CMK (cell line): ENCODE measurements around the gene MAP4K3.
"Not testable (repeated sequence)": the region's sequence is repeated elsewhere in the genome, so short reads cannot be mapped to it uniquely, and the experiment has no call there.

Source experiments
- DNase-seq: peaks from one replicate; pipeline ENCODE4 v3.0.0-alpha.2; 2010; ENCODE audit warnings: low read depth

MAP4K3 gene

DNA sequence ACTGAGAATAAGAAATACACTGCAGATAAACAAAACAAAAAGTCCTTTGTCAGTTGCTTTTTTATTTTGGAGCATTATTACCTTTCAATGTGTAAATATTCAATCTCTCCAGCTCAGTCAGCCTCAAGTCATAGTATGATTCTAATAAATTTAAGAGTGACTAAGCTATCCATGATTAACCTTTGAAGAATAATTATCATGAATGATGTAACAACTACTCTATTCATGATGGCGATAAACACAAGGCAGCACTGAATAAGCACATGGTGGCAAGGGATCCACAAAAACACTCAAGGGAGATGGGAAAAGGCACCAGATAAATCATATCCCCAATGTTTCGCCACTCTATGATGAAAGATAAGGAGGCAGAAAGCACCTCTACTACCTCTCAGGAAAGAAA lies 67.0 kb downstream of the MAP4K3 start:
- no peak for DNase-seq

DNA sequence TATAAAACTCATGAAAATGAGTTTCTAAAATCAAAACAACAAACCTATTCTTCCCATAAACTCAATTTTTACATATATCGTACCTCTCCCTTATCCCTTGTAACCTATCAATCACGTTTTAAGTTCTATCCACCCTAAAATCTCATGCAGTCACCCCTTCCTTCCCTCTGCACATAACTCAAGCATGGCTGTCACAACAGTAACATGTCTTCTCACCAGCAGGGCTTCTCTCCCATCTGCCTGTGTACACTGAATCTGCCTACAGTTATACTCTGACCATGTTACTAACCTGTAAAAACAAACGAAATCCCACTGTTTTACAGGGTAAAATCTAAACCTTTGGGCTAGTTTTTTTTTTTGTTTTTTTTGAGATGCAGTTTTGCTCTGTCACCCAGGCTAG lies 68.2 kb downstream of the MAP4K3 start:
- no peak for DNase-seq

DNA sequence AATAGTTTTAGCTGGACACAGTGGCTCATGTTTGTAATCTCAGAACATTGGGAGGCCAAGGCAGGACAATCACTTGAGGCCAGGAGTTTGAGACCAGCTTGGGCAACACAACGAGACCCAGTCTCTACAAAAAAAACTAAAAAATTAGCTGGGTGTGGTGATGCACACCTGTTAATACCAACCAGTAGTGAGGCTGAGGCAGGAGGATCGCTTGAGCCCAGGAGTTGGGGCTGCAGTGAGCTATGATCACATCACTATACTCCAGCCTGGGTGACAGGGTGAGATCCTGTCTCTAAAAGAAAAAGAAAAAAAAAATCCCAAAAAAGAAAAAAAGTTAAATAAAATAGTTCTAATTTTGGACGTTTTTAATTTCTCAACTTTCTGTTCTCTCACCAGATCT lies 68.7 kb downstream of the MAP4K3 start:
- DNase-seq: no peak

DNA sequence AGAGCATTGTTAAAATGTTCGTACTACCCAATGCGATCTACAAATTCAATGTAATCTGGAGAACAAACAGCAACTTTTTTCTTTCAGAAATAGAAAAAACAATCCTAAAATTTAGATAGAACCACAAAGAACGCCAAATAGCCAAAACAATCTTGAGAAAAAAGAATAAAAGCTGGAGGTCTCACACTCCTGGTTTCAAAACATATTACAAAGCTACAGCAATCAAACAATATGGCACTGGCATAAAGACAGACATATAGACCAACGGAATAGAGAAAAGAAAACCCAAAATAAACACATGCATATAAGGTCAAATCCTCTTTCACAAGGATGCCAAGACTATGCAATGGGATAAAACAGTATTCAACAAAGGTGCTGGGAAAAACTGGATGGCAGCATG lies 74.5 kb downstream of the MAP4K3 start:
- DNase-seq: no peak

DNA sequence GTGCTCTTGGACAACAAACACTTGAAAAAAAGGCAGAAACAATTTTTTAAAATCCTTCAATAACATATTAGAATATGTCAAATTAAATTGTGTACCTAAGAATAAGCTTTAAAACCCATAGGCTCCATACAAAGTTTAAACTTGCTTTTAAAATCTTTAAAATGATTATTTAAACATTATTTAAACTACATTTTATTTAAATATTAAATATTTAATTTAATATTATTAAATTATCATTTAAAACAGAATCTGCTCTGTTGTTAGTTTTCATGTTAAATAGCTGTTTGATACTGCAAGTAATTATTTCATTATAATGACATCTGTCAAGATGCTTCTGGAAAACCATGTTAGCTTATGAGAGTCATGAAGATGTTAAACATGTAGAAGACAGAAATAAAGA lies 75.6 kb downstream of the MAP4K3 start:
- no peak for DNase-seq

DNA sequence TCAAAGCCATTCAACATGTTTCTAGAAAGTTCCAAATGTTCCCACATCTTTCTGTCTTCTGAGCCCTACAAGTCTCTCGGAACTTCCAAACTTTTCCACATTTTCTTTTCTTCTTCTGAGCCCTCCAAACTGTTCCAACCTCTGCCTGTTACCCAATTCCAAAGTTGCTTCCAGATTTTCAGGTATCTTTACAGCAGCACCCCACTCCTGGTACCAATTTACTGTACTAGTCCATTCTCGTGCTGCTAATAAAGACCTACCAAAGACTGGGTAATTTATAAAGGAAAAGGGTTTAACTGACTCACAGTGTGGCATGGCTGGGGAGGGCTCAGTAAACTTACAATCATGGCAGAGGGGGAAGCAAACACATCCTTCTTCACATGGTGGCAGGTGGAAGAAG lies 76.7 kb downstream of the MAP4K3 start:
- not testable (repeated sequence) for DNase-seq

DNA sequence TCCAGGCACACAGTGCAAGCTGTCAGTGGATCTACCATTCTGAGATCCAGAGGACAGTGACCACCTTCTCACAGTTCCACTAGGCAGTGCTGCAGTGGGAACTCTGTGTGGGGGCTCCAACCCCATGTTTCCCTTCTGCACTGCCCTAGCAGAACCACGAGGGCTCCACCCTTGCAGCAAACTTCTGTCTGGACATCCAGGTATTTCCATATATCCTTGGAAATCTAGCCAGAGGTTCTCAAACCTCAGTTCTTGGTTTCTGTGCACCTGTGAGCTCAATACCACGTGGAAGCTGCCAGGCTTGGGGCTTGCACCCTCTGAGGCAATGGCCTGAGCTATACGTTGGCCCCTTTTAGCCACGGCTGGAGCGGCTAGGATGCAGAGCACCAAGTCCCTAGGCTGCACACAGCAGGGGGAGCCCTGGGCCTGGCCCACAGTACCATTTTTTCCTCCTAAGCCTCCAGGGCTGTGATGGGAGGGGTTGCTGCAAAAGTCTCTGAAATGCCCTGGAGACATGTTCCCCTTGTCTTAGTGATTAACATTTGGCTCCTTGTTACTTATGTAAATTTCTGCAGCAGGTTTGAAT lies 77.5 kb downstream of the MAP4K3 start:
- no peak for DNase-seq

DNA sequence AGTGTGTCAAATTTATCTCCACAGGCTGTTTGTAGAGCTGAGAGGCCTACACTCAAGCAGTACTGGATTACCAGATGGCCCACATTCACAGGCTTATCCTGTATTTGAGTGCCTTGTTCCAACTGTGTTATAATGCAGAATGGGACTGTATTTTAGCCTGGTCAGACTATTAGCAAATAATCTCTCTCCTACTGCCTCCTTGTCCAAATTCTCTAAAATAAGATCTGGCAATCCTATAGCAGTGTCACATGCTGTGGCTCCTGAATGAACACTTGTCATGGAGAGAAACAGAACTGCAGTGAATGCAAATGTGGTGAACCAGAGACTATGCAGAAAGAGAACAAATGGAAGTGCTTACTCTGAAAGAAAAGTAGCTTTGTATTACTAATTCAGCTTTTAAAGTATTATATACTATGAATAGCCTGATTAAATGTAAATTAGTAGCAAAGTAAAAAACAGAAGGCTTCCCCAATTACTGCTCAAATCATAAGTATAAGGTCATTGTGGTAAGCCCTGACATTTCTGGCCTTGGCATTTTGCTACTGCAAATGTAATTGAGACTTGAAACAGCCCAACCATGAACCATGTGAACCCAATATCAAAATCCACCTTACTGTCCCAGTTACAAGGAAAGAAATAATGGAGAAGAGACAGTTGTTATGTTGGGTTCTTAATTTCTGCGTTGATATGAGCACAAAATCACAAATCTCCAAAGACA lies 80.0 kb downstream of the MAP4K3 start:
- no peak for DNase-seq

DNA sequence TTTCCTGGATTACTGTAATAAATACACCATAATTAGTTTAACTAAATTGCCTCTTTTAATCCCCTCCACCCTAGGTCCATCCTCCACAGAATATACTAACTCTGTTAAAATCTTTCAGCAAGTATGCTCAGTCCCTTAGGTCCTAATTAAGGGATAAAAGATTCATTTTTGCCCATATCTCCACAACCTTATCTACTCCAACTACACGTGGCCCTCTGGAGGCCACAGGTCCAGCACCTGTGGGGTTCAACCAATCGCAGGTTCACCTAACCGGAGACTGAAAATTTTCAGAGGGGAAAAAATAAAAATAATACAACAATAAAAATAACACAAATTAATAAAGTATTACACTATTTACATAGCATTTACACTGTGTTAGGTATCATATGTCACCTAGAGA lies 86.4 kb downstream of the MAP4K3 start:
- no peak for DNase-seq

DNA sequence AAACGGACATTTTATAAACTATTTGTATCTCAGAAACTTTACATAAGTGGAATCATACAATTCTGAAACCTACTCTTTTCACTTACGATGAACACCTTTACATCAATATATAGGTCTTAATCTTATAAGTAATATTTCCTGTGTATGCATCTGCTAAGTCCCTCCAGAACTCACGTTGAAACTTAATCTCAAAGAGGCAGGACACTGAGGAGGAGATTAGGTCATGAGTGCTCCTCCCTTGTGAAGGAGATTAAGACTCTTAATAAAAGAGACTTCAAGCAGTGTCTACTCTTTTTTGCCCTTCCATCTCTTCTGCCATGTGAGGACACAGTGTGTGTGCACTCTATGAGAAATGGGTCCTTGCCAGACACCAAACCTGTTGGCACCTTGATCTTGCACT lies 98.6 kb downstream of the MAP4K3 start:
- no peak for DNase-seq

DNA sequence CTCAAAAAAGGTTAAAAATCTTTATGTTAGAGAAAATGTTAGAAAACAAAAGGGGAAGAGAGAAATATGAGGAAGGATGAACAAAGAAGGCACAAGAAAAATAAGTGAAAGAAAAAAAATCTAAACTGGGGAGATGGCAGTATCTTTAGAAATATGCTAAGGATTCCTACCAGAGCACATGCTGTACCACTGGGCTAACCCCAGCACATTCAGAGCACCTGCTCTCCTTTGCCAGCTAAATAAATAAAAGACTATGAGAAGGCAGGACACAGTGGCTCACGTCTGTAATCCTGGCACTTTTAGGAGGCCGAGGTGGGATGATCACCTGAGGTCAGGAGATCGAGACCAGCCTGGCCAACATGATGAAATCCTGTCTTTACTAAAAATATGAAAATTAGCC lies 101.2 kb downstream of the MAP4K3 start:
- no peak for DNase-seq

DNA sequence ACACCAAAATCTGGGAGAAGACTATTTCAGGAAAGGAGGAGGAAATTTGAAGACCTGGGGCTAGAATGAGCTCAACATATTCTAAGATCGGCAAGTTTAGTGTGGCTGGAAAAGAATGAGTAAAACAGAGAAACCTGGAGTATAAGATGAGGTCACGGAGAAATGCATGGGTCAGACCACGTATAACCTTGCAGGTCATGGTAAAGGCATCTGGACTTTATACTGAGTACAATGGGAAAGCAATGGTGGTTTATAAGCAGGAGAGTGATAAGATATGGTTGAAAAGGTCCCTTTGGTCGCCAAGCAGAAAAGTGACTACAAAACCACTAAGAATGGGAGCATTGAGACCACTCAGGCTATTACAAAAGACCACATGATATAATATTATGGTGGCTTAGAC lies 102.1 kb downstream of the MAP4K3 start:
- DNase-seq: no peak

DNA sequence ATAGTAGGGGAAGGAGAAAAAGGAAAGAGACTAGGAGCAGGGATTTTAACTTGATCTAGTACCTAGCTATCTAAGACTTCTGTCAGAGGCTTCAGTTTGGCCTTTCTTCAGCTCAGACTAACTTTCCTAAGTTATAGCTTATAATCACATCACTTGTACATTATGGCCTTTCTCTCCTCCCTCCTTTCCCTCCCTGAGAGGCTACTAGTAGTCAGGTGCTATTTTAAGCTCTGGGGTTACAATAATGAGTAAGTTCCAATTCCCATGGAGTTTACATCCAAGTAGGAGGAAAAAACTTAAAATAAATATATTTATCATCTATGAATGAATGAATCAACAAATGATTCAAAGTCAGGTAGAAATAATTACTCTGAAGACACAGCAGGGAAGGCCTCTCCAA lies 102.6 kb downstream of the MAP4K3 start:
- DNase-seq: no peak

DNA sequence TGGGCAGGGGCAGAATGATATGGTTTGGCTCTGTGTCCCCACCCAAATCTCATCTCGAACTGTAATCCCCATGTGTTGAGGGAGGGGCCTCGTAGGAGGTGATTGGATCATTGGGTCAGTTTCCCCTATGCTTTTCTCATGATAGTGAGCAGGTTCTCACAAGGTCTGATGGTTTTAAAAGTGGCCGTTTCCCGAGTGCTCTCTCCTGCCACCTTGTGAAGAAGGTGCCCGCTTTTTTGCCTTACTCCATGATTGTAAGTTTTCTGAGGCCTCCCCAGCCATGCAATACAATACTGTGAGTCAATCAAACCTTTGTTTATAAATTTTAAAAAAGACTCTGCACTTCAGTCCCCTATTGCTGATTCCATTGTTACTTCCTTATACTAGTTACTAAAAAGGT lies 110.4 kb downstream of the MAP4K3 start:
- no peak for DNase-seq

DNA sequence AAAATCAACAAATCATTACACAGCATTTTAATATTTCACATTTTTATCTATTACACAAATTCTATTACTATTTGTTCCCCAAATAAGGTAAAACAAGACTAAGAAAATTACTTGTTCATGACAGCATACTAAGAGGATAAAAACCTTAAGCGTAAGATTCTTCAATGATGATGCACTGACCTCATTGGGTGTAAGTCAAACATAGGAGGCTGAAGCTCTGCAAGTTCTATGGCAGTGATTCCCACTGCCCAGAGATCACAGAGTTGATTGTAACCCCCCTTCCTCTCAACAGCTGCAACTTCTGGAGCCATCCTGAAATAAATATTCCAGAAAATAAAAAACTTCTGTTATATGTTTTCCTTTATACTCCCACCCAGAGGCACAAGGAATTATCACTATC lies 111.1 kb downstream of the MAP4K3 start:
- DNase-seq: no peak

DNA sequence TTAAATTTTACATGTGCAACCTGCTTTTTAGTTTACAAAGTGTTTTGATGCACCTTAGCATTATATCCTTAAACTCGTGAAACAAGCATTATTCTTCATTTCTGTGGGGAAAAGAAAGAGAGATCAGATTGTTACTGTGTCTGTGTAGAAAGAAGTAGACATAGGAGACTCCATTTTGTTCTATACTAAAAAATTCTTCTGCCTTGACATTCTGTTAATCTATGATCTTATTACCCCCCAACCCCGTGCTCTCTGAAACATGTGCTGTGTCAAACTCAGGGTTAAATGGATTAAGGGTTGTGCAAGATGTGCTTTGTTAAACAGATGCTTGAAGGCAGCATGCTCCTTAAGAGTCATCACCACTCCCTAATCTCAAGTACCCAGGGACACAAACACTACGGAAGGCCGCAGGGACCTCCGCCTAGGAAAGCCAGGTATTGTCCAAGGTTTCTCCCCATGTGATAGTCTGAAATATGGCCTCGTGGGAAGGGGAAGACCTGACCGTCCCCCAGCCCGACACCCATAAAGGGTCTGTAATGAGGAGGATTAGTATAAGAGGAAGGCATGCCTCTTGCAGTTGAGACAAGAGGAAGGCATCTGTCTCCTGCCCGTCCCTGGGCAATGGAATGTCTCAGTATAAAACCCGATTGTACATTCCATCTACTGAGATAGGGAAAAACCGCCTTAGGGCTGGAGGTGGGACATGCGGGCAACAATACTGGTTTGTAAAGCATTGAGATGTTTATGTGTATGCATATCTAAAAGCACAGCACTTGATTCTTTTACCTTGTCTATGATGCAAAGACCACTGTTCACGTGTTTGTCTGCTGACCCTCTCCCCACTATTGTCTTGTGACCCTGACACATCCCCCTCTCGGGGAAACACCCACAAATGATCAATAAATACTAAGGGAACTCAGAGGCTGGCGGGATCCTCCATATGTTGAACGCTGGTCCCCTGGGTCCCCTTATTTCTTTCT lies 115.7 kb downstream of the MAP4K3 start:
- not testable (repeated sequence) for DNase-seq

DNA sequence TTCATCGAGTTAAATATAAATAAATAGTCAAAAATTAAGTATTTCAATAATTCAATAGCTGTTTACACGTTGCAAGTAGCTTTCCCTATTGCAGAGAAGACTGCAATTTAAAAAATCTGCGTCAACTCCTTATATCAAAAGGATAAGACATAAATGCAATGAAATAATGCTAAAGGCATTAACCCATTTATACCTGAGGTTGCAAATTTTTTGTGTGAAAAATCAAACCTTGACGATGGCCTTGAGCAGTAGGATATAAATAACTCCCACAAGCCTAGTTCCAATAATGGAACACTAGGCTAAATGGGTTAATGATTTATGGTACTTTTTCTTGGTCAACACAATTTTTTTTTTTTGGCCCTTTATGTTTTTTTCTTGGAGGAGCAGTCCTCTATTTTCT lies 116.9 kb downstream of the MAP4K3 start:
- DNase-seq: no peak

DNA sequence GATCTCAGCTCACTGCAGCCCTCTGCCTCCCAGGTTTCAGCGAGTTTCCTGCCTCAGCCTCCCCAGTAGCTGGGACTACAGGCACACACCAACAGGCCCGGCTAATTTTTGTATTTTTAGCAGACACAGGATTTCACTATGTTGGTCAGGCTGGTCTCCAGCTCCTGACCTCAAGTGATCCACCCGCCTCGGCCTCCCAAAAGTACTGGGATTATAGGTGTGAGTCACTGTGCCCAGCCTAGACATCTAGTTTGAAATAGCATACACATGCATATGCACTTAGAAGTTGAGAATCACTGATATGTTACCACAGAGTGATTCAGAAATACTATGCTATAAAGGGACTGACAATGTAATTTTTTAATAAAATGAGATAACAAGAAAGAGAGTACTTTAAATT lies 123.5 kb downstream of the MAP4K3 start:
- DNase-seq: no peak

DNA sequence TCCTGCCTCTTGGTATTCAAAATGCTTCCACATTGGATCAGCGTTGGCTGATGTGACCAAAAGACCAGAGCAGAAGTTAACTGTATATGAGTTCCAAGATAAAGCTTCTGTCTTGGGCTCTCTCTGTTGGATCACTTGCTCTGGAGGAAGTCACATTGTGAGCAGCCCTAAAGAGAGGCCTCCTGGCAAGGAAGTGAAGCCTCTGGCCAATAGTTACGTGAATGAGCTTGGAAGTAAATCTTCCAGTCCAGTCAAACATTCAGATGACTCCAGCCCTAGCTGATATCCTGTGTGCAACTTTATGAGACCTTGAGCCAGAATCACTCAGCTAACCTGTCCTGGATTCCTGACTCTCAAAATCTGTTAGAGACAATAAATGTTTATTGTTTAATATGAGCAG lies 125.6 kb downstream of the MAP4K3 start:
- DNase-seq: no peak

DNA sequence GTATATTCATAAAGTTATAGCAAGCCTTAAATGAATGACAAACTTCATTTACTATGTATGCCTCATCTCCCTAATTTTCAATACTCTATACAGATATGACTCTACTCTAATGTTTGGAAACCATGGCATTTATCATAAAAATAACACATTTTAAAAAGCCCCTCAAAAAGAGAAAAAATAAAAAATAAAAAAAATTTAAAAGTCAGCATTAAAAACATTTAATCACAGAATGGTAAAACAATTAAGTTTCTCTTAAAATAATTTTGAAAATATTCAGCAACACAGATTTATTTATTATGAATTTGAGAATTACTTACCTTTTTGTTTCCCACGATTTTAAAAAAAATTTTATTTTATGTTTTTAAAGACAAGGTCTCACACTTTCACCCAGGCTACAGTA lies 128.3 kb downstream of the MAP4K3 start:
- DNase-seq: no peak

DNA sequence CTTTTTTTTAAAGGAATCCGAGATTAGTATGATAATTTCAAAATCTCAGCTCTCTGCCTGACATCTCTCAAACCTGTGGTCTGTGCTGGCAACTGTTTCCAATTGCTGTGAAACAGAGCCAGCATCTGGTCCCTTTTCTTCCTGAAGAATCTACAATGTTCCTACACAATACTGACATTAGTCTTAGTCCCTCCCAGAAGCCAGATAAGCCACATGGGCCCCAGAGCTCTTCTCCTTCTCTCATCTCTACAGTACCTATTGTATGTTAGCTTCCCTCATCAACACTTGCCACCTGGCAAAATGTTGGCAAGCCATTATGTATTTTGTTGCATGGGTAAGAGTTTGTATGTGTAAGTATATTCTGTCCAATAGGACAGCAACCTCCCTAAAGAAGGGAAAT lies 130.5 kb downstream of the MAP4K3 start:
- DNase-seq: no peak

DNA sequence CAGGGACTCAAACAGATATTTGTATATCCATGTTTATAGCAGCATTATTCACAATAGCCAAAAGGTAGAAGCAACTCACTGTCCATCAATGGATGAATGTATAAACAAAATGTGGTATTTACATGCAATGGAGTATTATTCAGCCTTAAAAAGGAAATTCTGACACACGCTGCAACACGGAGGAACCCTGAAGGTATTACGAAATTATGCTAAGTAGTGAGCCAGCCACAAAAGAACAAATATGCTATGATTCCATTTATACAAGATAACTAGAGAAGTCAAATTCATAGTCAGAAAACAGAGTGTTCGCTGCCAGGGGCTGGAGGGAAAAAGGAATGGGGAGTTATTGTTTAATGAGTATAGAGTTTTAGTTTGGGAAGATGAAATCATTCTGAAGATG lies 132.4 kb downstream of the MAP4K3 start:
- DNase-seq: no peak

DNA sequence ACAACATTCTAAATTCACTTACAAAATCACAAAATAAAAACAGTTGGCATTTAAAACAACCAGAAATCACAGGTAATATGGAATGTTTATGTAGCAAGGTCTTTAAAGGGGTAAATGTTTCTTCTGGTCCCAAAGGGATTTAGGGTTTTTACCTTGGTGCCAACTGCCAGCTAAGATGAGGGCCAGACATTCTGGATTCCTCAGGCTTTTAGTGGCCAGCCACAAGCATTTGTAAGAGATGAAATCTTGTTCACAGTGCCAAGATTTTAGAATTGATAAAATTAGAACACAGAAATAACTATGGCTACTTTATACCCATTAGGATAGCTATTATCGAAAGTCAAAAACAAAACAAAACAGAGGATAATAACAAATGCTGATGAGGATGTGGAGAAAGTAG lies 132.9 kb downstream of the MAP4K3 start:
- no peak for DNase-seq
